SH-SY5Y (cell line): ENCODE results near the gene PLCH1.

Experiments
- GATA2 ChIP-seq: IDR thresholded peaks from 2 replicates; pipeline ENCODE4 v1.6.1; 2011; ENCODE audit warnings: mild to moderate bottlenecking, low read depth, low read length
- GATA3 ChIP-seq: IDR thresholded peaks from 2 replicates; pipeline ENCODE4 v1.6.1; 2011; ENCODE audit warnings: low read depth, mild to moderate bottlenecking, low read length, moderate library complexity

- no peak for TF ChIP-seq GATA3
- no peak for TF ChIP-seq GATA2
Observed at GRCh38 chr3:155369735-155370134, 375.1 kb downstream of the PLCH1 start.
